Fibroblast of the aortic adventitia (primary cell): ENCODE results near the gene TCEA2. TPM values are rescaled to one million over a fixed set of nuclear protein-coding genes. Genes with fewer than 3 reads are reported as not detected.

Source experiments
- DNase-seq: peaks from one replicate; pipeline ENCODE4 v3.0.0-alpha.2; 2010; ENCODE audit warnings: low read depth
- H3K4me3 ChIP-seq: 2 replicates; pipeline ENCODE4 v1.5.1; 2011; ENCODE audit warnings: low read depth, mild to moderate bottlenecking, control low read depth, low read length, moderate library complexity
- total RNA-seq: library from RNA; depleted of rRNA; stranded (reverse); fragments of >200 nt; gene quantifications from 2 replicates; pipeline ENCODE4 v1.2.3, GENCODE V29; 2012; ENCODE audit warnings: low replicate concordance
- TF ChIP-seq, protein P1 (sequence below): IDR thresholded peaks from 2 replicates; pipeline ENCODE4 v1.5.1; 2011; ENCODE audit warnings: mild to moderate bottlenecking, low read length, control low read depth, inconsistent platforms; ENCODE audit not compliant: insufficient read depth

Gene TCEA2
- total RNA-seq, 1 donor, result 23.5 TPM

DNA sequence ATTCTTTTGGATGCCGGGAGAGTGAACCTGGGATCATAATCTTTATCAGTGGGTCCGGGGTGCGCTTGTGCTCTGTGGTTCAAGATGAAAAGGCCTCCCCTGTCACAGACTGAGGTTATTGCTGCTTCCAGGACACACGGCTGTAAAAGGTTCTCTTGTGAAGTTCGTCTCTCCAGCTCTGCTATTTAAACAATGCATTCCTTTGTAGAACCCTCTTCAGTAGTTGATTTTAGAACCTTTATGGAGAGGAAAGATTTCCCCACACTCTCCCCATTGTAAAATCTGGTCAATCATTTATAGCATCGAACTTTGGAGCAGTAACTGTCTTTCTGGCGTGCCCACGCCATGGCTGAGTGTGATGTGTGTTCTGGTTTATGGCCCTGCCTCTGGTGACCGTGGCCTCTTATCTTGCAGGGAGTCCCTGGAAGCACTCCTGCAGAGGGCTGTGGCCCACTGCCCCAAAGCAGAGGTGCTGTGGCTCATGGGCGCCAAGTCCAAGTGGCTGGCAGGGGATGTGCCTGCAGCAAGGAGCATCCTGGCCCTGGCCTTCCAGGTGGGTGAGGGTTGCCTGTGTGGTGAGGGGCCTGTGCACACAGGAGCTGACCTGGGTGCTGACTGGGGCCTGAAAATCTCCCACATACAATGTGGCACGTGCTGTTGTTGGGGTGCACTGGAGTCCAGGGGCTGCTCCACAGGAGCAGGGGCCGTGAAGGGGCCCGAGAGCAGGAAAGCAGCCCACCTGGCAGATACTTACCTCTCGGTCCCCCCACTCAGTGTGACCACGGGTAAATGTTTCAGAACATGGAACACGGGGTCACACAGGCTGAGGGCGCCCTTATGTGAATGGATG lies 38.6 kb upstream of the TCEA2 start:
- DNase-seq, result no peak
- no peak overlapping the region for H3K4me3 ChIP-seq
- TF ChIP-seq, protein P1, sequence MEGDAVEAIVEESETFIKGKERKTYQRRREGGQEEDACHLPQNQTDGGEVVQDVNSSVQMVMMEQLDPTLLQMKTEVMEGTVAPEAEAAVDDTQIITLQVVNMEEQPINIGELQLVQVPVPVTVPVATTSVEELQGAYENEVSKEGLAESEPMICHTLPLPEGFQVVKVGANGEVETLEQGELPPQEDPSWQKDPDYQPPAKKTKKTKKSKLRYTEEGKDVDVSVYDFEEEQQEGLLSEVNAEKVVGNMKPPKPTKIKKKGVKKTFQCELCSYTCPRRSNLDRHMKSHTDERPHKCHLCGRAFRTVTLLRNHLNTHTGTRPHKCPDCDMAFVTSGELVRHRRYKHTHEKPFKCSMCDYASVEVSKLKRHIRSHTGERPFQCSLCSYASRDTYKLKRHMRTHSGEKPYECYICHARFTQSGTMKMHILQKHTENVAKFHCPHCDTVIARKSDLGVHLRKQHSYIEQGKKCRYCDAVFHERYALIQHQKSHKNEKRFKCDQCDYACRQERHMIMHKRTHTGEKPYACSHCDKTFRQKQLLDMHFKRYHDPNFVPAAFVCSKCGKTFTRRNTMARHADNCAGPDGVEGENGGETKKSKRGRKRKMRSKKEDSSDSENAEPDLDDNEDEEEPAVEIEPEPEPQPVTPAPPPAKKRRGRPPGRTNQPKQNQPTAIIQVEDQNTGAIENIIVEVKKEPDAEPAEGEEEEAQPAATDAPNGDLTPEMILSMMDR, result no peak

- no peak overlapping the region for H3K4me3 ChIP-seq
- TF ChIP-seq, protein P1, result no peak
- DNase-seq, result no peak
Observed at GRCh38 chr20:64025101-64025825, 37.7 kb upstream of the TCEA2 start.

DNA sequence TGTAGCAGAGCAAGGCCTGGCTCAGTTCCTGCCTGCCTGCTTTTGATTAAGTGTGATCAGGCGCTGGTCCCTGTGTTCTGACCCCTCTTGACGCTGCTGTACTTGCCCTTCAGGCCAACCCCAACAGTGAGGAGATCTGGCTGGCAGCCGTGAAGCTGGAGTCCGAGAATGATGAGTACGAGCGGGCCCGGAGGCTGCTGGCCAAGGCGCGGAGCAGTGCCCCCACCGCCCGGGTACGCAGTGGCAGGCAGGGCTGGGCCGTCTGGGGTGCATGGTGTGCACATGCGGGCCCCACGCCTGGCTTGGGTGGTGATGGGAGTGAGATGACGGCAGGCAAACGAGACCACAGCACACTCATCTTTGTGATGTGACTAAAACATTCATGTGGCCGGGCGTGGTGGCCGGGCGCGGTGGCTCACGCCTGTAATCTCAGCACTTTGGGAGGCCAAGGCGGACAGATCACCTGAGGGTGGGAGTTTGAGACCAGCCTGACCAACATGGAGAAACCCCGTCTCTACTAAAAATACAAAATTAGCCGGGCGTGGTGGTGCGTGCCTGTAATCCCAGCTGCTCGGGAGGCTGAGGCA lies 37.1 kb upstream of the TCEA2 start:
- DNase-seq, result no peak
- TF ChIP-seq, protein P1, result no peak
- no peak overlapping the region for H3K4me3 ChIP-seq

GRCh38 chr20:64027981-64028685 lies 34.9 kb upstream of the TCEA2 start:
- TF ChIP-seq, protein P1, result no peak
- DNase-seq, result peak; percentile 59

DNA sequence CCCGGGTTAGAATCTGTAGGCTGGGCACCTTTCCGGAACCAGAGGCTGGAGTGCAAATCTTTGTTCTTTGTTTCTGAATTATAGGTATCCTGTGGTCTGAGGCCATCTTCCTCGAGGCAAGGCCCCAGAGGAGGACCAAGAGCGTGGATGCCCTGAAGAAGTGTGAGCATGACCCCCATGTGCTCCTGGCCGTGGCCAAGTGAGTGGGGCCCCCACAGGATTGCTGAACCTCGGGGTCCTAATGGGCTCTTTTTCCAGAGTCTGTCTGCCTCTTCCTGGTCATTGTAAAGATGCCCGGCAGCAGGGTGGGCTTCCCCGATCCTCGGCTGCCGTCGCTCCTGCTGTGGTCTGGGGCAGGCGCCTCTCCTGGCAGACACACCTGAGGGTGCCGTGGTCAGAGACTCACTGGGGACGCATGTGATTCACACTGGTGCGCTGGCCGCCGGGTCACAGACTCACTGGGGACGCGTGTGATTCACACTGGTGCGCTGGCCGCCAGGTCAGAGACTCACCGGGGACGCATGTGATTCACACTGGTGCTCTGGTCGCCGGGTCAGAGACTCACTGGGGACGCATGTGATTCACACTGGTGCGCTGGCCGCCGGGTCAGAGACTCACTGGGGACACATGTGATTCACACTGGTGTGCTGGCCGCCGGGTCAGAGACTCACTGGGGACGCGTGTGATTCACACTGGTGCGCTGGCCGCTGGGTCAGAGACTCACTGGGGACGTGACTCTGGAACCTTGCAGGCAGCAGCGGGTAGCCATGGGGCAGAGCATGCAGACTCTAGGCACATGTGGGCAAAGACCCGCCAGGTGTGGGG lies 33.5 kb upstream of the TCEA2 start:
- H3K4me3 ChIP-seq, result no peak overlapping the region
- TF ChIP-seq, protein P1, result no peak
- no peak for DNase-seq

More at GRCh38 chr20:64027981-64028685, 34.9 kb upstream of the TCEA2 start:
- no peak overlapping the region for H3K4me3 ChIP-seq
